ENCODE data around the gene TNNI2.
"Not testable (repeated sequence)": the region's sequence is repeated elsewhere in the genome, so short reads cannot be mapped to it uniquely, and the experiment has no call there.

The TNNI2 gene

DNA sequence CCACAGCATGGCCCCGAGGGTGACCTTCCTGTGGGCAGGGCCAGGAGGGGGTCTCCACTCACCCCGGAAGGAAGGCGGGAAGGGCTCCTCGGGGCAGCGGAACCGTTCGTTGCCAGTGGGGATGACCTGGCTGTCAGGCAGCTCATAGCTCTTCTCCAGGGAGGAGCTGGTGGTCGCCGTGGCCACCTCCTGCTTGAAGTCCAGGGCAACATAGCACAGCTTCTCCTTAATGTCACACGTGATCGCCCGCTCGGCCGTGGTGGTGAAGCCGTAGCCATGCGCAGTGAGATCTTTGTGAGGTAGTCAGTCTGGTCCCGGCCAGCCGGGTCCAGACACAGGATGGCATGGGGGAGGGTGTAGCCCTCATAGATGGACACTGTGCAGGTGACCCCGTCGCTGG is 35.5 kb upstream of the TNNI2 start:
- no peak for DNase-seq (ENCODE audit: extremely low spot score)
- CTCF ChIA-PET, result interaction anchor here (0.8 kb wide), 1 partner anchor 8 kb away, joined by 3 read pairs; no protein-coding TSS in a partner anchor
- POLR2A ChIA-PET, result no interaction called here
- TF ChIP-seq, protein P1, sequence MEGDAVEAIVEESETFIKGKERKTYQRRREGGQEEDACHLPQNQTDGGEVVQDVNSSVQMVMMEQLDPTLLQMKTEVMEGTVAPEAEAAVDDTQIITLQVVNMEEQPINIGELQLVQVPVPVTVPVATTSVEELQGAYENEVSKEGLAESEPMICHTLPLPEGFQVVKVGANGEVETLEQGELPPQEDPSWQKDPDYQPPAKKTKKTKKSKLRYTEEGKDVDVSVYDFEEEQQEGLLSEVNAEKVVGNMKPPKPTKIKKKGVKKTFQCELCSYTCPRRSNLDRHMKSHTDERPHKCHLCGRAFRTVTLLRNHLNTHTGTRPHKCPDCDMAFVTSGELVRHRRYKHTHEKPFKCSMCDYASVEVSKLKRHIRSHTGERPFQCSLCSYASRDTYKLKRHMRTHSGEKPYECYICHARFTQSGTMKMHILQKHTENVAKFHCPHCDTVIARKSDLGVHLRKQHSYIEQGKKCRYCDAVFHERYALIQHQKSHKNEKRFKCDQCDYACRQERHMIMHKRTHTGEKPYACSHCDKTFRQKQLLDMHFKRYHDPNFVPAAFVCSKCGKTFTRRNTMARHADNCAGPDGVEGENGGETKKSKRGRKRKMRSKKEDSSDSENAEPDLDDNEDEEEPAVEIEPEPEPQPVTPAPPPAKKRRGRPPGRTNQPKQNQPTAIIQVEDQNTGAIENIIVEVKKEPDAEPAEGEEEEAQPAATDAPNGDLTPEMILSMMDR (IDR thresholded peaks at IDR 0.05; ENCODE audit: control extremely low read depth, extremely low read depth, low read depth, missing control alignments), result no peak

DNA sequence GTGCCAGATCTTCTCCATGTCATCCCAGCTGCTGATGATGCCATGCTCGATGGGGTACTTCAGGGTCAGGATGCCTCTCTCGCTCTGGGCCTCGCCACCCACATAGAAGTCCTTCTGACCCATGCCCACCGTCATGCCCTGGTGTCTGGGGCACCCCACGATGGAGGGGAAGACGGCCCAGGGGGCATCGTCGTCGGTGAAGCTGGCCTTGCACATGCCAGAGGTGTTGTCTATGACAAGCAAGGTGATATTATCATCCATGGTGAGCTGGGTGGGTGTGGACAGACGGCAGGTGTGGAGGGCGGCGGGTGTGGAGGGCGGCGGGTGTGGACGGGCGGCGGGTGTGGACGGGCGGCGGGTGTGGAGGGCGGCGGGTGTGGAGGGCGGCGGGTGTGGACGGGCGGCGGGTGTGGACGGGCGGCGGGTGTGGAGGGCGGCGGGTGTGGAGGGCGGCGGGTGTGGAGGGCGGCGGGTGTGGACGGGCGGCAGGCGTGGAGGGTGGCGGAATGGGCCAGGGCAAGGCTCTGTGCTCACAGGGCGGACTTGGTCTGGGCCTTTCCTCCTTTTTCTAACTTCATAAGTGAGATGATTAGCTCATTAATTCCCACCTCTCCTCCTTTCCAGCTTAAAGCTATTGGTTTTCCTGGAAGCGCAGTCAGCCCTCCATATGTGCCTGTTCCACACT is 34.8 kb upstream of the TNNI2 start:
- DNase-seq (ENCODE audit: extremely low spot score); POLR2A ChIA-PET: not testable (repeated sequence)
- CTCF ChIA-PET, result interaction anchor here (0.8 to 1.8 kb wide), 2 partner anchors 9 to 112 kb away, joined by 3 to 5 read pairs; no protein-coding TSS in a partner anchor

DNA sequence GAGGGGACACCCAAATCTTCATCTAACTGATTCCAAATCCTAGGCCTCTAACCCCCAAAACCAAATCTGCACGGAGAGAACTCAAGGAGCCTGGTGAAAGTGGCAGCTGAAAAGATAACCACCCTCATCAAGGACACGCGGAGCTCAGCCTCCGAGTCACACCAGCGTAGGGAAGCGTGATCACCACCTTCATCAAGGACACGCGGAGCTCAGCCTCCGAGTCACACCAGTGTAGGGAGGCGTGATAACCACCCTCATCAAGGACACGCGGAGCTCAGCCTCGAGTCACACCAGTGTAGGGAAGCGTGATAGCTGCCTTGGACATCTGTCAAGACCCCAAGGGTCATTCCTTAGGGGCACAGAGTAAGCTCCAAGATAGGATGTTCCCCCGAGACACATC is 33.3 kb upstream of the TNNI2 start:
- DNase-seq (ENCODE audit: extremely low spot score), result no peak
- ChIA-PET CTCF (interaction anchor here (0.8 to 3.6 kb wide), 4 partner anchors 28 to 153 kb away, joined by 5 to 18 read pairs (median 6); no protein-coding TSS in a partner anchor), POLR2A (no interaction called here)
- TF ChIP-seq, protein P1 (IDR thresholded peaks at IDR 0.05; ENCODE audit: control extremely low read depth, extremely low read depth, low read depth, missing control alignments), result no peak

DNA sequence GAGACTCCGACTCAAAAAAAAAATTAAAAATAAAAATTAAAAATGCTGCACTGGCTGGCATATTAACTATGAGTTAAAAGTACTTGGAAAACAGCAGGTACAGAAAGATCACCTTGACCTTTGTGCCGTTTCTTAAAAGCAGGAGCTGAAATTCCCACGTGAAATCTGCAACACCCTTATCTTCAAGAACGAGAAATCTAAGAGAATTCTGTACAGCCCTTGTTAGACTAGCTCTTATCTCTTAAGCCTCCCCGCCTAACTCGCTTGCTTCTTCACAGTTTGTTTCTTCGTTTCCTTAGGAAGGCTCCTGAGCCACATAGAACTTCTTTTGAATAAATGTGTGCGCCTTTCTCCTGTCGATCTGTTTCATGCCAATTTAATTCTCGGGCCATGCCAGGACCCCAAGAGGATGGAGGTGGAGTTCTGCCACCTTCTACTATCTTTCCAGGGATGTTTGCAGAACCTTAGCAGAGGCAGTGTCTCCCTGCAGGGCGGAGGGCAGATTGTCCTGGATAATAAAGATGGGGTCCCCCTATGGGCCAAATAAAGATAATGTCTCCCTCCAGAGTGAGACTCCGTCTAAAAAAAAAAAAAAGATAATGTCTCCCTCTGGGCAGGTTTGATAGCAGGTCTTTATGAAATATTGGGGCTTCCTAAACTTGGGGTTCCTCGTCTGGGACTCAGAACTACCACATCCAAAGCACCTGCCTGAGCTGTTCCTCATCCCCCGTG is 31.4 kb upstream of the TNNI2 start:
- POLR2A ChIA-PET, result no interaction called here
- DNase-seq (ENCODE audit: extremely low spot score), result no peak
- TF ChIP-seq, protein P1 (IDR thresholded peaks at IDR 0.05; ENCODE audit: control extremely low read depth, extremely low read depth, low read depth, missing control alignments), result no peak
- CTCF ChIA-PET, result interaction anchor here (2.8 to 3.6 kb wide), 3 partner anchors 25 to 155 kb away, joined by 7 to 18 read pairs (median 7); no protein-coding TSS in a partner anchor

DNA sequence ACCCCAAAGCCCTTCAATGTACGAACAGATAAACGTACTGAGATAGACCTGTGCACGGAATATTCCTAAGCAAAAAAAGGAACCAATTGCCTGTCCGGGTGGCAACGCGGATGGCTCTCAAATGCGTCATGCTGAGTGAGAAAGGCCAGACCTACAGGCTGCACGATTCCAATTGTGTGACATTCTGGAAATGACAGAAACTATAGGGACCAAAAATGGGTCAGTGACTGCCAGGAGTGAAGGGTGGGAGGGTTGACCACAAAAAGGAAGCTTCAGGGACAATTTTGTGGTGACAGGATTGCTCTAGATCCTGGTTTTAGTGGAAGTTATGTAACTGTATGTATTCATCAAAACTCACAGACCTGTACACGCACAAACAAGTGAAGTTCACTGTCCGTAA is 28.0 kb upstream of the TNNI2 start:
- ChIA-PET CTCF (interaction anchor here (0.9 to 2.7 kb wide), 2 partner anchors 118 to 340 kb away, joined by 3 to 6 read pairs; no protein-coding TSS in a partner anchor), POLR2A (no interaction called here)
- TF ChIP-seq, protein P1 (IDR thresholded peaks at IDR 0.05; ENCODE audit: control extremely low read depth, extremely low read depth, low read depth, missing control alignments), result no peak
- DNase-seq (ENCODE audit: extremely low spot score), result no peak

DNA sequence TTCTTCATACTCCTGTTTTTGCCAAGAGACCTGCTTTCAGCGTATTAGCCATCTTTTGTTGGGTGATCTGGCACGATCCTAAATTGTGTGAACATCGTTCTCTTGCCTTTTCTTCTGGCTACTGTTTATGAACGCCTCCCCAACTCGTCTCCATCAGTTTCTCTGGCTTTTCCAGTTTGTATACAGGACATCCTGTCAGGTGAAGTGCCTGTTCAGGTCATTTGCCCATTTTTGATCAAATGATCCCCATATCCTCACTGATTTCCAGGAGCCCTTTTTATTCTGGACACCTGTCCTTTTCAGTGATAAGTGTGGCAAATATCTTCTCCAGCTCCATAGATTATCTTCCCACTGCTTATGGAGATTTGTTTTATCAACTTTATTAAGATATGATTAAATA is 26.5 kb upstream of the TNNI2 start:
- no peak for DNase-seq (ENCODE audit: extremely low spot score)
- ChIA-PET CTCF (interaction anchor here (2.7 kb wide), 1 partner anchor 119 kb away, joined by 6 read pairs; no protein-coding TSS in a partner anchor), POLR2A (no interaction called here)
- TF ChIP-seq, protein P1 (IDR thresholded peaks at IDR 0.05; ENCODE audit: control extremely low read depth, extremely low read depth, low read depth, missing control alignments), result no peak

DNA sequence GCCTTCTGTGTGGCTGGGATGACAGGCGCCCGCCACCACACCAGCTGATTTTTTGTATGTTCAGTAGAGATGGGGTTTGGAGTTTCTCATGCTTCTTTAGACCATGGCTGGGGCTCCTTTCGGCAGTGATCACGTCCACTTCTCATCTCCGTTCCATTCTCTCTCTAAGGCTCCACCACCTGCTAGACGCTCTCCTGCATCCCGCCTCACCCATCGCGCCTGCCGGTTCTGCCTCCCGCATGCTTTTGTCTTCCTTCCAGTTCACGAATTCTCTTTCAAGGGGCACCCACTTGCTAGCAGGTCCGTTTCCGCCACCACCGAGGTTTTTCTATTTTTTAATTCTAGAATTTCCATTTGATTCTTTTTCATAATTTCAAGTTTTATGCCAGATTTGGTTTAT is 26.0 kb upstream of the TNNI2 start:
- ChIA-PET POLR2A (no interaction called here), CTCF (interaction anchor here (2.7 kb wide), 1 partner anchor 120 kb away, joined by 6 read pairs; no protein-coding TSS in a partner anchor)
- TF ChIP-seq, protein P1 (IDR thresholded peaks at IDR 0.05; ENCODE audit: control extremely low read depth, extremely low read depth, low read depth, missing control alignments), result no peak
- DNase-seq (ENCODE audit: extremely low spot score), result no peak

DNA sequence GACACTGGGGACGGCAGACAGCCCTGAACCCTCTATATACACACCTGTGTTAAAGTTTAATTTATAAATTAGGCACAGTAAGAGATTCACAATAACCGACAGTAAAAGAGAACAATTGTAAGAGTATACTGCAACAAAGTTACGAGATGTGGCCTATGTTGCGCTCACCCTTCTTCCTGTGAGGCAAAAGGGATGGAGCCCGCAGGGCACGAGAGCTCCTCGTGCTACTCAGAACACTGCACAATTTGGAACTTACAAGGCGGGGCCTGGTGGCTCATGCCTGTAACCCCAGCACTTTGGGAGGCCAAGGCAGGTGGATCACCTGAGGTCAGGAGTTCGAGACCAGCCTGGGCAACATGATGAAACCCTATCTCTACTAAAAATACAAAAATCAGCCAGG is 25.4 kb upstream of the TNNI2 start:
- CTCF ChIA-PET, result not testable (repeated sequence)

More for the DNA sequence above, 25.4 kb upstream of the TNNI2 start:
- POLR2A ChIA-PET; DNase-seq (ENCODE audit: extremely low spot score): not testable (repeated sequence)

Measured in GM10248 (cell line).